Effector memory CD8-positive, alpha-beta T cell (primary cell): ENCODE results near the gene RALGAPA2.

Experiments
- ATAC-seq: fragments of 150-1000 bp; cut with Tn5 transposase; replicated peaks from 2 replicates; pipeline ENCODE4 v1.10.0; 2021; ENCODE audit warnings: mild to moderate bottlenecking, moderate library complexity
- DNase-seq, 3 experiments: peaks; one replicate each; pipeline ENCODE4 v3.0.0; 2021
- H3K27ac Mint-ChIP-seq, 2 donors: one replicate each; pipeline ENCODE4 v1.8.0; 2022; ENCODE audit warnings: mild to moderate bottlenecking in 2 of 2, mixed read lengths in 2 of 2, moderate library complexity in 2 of 2
- H3K27me3 Mint-ChIP-seq, 2 donors: one replicate each; pipeline ENCODE4 v1.8.0; 2022; ENCODE audit warnings: mixed read lengths in 2 of 2
- H3K36me3 Mint-ChIP-seq: one replicate; pipeline ENCODE4 v1.8.0; 2022; ENCODE audit warnings: mild to moderate bottlenecking, moderate library complexity, mixed read lengths; ENCODE audit not compliant: insufficient read depth
- H3K4me1 Mint-ChIP-seq, 2 donors: one replicate each; pipeline ENCODE4 v1.8.0; 2022; ENCODE audit warnings: low read depth in 2 of 2, mixed read lengths in 2 of 2
- H3K4me3 Mint-ChIP-seq, 2 donors: one replicate each; pipeline ENCODE4 v1.8.0; 2022; ENCODE audit warnings: mild to moderate bottlenecking in 2 of 2, mixed read lengths in 2 of 2, moderate library complexity in 2 of 2
- H3K9me3 Mint-ChIP-seq, 2 donors: one replicate each; pipeline ENCODE4 v1.8.0; 2022; ENCODE audit warnings: mixed read lengths in 2 of 2
- total RNA-seq, 9 experiments: gene quantifications; one replicate each; lab custom pipeline; 2026; lab: John Stamatoyannopoulos, UW

The RALGAPA2 gene
- 24.3 to 142 (median 55.8) reads per million in 9 experiments for total RNA-seq

DNA sequence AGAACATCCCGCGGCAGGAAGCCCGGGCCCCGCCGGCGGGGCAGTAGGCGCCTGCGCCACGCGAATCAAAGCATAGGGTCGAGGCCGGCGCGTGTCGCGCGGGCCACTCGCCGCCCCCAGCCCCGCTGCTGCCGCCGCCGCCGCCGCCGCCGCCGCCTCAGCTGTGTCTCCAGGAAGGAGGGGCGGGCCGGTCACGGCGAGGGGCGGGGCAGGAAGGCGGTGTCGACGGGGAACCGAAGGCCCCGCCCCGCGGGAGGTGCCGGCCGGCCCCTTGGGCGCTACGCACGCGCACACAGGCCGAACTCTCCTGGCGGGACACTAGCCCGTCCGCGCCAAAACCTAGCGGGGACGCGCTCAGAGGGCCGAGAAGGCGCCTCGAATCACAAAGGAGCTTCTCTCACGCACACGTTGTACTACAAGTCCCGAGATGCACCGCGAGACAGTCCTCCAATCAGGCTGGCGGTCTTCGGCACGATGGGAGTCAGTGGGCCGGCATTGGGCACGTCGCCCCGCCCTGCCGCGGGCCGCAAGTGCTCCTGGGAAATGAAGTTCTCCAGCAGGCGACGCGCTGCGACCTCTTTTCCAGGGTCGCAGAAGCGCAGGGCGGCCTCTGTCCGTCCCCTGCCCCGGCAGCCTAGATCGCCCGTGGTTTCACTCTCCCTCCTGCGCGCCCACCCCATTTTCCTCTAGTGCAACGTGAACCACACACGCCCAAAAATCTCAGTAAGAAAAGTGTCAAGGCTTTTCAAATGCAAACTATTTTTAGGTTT lies at the start of gene RALGAPA2:
TSS of gene RALGAPA2 (minus strand) at position 171 of the 770 bp plus-strand sequence. CDS start at position 7, 164 bp downstream.
- no peaks in the 10 kb centered on the region for H3K9me3 Mint-ChIP-seq
- H3K4me3 Mint-ChIP-seq, result peak within 1 kb of the TSS; percentile 91 to 96

DNA sequence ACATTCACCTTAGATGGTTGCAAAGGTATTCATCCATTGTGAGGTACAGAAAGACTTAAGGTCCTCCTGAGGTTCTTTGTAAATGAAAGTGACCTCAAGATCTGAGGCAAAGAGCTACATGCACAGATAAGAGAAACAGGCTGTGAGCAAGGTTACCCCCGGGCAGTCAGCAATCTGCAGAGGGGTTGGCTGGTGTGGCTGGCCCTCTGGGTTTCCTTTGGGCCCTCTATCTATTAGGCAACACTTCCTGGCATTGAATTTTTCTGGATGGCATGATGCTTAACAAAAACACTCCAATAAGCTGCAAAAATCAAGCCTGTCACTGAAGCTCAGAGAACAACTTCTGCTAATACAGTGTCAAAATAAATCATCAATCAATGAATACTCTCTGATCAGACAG lies 48.9 kb upstream of the RALGAPA2 start:
- Mint-ChIP-seq H3K27ac (no peak overlapping the region), H3K27me3 (peaks cover 42 to 53% of the 10 kb centered on the region in 2 donors), H3K4me1 (no peaks in the 10 kb centered on the region), H3K4me3 (no peak overlapping the region), H3K9me3 (no peaks in the 10 kb centered on the region), H3K36me3 (no peaks in the 10 kb centered on the region)
- DNase-seq (no peak), ATAC-seq (no peak)

More for the DNA sequence above, at the start of gene RALGAPA2:
- DNase-seq, result peak; percentile 90 to 94 (median 92)
- Mint-ChIP-seq H3K36me3 (no peaks in the 10 kb centered on the region), H3K4me1 (peaks cover 18 to 30% of the 10 kb centered on the region in 2 donors), H3K27ac (peak within 1 kb of the TSS; percentile 91 to 92), H3K27me3 (peaks cover 0 to 8% of the 10 kb centered on the region in 2 donors)
- peak; percentile 92 for ATAC-seq

DNA sequence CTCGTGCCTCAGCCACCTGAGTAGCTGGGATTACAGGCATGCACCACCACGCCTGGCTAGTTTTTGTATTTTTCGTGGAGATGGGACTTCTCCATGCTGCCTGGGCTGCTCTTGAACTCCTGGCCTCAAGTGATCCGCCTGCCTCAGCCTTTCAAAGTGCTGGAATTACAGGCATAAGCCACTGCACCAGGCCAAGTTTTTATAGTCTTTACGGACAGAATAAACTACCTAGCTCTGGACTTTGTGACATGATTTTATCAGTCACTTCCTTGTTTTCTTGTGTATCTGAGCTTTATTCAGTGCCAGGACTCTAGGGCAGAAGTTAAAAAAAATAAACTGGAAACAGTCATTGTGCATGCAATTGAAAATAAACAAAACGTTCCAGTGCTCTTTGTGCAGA lies 46.7 kb upstream of the RALGAPA2 start:
- Mint-ChIP-seq H3K4me1 (no peaks in the 10 kb centered on the region), H3K36me3 (no peaks in the 10 kb centered on the region), H3K27me3 (peaks cover 45 to 55% of the 10 kb centered on the region in 2 donors), H3K4me3 (no peak overlapping the region), H3K27ac (no peak overlapping the region), H3K9me3 (no peaks in the 10 kb centered on the region)
- ATAC-seq (no peak), DNase-seq (no peak)

DNA sequence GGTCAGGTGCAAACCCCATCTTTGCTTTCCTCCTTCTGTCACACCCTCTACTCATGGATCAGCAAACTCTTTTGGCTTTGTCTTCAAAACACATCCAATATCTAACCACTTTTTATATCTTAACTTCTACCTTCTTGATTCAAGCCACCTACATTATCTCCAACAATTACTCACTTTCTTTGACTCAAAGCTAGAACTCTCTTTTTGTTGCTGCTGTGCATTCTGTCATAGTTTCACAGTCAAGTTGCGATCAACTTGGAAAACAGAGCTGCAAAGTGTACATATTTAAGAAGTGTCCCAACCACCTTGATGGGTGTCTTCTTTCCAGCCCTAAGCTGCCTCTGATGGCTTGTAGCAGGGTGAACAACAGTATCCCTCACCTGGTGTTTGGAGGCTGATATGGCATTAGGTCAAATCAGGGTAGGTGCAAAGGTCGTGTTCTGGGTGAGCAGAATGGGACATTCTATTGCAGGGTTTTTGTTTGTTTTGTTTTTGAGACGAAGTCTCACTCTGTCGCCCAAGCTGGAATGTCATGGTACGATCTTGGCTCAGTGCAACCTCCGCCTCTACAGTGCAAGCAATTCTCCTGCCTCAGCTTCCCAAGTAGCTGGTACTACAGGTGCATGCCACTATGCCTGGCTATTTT lies 43.4 kb upstream of the RALGAPA2 start:
- H3K27me3 Mint-ChIP-seq, result peaks cover 44 to 50% of the 10 kb centered on the region in 2 donors
- H3K4me1 Mint-ChIP-seq, result no peaks in the 10 kb centered on the region
- no peak overlapping the region for H3K4me3 Mint-ChIP-seq
- DNase-seq, result no peak
- H3K27ac Mint-ChIP-seq, result no peak overlapping the region
- ATAC-seq, result no peak
- H3K36me3 Mint-ChIP-seq, result no peaks in the 10 kb centered on the region
- H3K9me3 Mint-ChIP-seq, result no peaks in the 10 kb centered on the region

DNA sequence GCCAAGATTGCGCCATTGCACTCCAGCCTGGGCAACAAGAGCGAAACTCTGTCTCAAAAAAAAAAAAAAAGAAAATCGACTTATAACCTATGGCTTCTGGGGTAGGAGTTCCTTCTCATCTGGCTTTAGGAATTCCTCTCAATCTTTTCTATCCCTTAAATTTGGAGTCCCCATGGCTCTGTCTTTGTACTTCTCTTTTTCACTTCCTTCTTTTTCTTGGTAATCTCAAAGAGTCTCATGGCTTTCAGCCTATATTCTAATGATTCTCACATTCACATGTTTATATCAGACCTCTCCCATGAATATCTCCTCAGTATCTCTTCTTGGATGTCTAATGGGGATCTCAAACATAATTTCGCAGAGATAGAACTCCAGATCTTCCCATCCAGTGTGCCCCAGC lies 42.8 kb upstream of the RALGAPA2 start:
- no peak overlapping the region for H3K4me3 Mint-ChIP-seq
- H3K36me3 Mint-ChIP-seq, result no peaks in the 10 kb centered on the region
- H3K4me1 Mint-ChIP-seq, result no peaks in the 10 kb centered on the region
- H3K27ac Mint-ChIP-seq, result no peak overlapping the region
- DNase-seq (no peak), ATAC-seq (no peak)
- peaks cover 41 to 47% of the 10 kb centered on the region in 2 donors for H3K27me3 Mint-ChIP-seq
- H3K9me3 Mint-ChIP-seq, result no peaks in the 10 kb centered on the region

DNA sequence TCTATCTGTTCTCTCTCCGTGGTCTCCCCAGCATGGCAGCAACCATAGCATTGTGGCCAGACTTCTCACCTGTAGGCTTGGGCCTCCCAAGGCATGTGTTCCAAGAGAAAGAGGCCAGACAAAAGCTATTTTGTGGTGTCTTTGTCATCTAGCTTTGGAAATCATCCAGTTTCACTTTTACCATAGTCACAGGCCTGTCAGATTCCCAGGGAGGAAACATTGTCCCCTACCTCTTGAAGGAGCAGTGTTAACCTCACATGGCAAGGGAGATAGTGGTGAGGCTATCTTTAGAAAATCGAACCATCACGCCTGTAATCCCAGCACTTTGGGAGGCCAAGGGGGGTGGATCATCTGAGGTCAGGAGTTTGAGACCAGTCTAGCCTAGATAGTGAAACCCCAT lies 42.3 kb upstream of the RALGAPA2 start:
- Mint-ChIP-seq H3K9me3 (no peaks in the 10 kb centered on the region), H3K27me3 (peaks cover 41 to 47% of the 10 kb centered on the region in 2 donors), H3K4me3 (no peak overlapping the region), H3K27ac (no peak overlapping the region), H3K4me1 (no peaks in the 10 kb centered on the region), H3K36me3 (no peaks in the 10 kb centered on the region)
- no peak for DNase-seq
- no peak for ATAC-seq

DNA sequence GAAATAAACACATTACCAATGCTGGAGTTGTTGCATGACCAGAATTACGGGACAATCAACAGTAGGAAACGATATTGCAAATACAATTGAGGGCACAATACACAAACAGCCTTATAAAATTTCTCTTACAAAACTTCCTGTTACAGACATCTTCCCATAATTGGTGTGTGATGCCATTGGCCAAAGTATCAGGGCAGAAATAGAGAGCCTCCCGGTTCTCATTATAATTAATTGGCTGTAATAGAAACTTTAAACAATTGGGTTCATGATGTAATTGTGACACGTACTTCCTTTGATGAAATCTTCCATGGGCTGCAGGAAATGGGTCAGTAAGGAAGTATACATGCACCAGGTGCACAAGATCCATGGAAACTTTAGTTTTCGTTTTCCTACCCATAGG lies 40.3 kb upstream of the RALGAPA2 start:
- Mint-ChIP-seq H3K36me3 (no peaks in the 10 kb centered on the region), H3K4me1 (no peaks in the 10 kb centered on the region), H3K9me3 (peaks cover 0 to 8% of the 10 kb centered on the region in 2 donors), H3K4me3 (no peak overlapping the region), H3K27ac (no peak overlapping the region), H3K27me3 (peaks cover 42 to 51% of the 10 kb centered on the region in 2 donors)
- no peak for DNase-seq
- ATAC-seq, result no peak

DNA sequence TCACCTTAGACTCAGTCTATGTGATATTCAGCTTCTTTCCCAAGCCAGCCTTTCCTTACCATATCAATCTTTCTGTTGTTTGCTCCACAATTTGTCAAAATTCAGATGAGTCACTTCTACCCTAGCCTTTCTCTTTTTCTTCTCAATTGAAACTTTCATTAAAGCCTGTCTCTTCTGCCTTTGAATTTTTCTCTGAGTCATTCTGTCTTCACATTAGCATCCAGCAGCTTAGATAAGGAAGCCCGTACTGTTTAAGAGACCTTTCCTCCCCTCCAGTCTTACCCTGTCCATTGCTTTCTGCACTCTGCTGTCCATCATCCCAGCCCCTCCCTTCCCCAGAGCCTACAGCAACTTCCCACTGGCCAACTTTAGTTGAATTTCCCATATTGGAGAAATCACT lies 34.9 kb upstream of the RALGAPA2 start:
- Mint-ChIP-seq H3K27ac (no peak overlapping the region), H3K9me3 (peaks cover 0 to 8% of the 10 kb centered on the region in 2 donors), H3K4me3 (no peak overlapping the region), H3K4me1 (no peaks in the 10 kb centered on the region), H3K36me3 (no peaks in the 10 kb centered on the region), H3K27me3 (peaks cover 37 to 47% of the 10 kb centered on the region in 2 donors)
- ATAC-seq (no peak), DNase-seq (no peak)

DNA sequence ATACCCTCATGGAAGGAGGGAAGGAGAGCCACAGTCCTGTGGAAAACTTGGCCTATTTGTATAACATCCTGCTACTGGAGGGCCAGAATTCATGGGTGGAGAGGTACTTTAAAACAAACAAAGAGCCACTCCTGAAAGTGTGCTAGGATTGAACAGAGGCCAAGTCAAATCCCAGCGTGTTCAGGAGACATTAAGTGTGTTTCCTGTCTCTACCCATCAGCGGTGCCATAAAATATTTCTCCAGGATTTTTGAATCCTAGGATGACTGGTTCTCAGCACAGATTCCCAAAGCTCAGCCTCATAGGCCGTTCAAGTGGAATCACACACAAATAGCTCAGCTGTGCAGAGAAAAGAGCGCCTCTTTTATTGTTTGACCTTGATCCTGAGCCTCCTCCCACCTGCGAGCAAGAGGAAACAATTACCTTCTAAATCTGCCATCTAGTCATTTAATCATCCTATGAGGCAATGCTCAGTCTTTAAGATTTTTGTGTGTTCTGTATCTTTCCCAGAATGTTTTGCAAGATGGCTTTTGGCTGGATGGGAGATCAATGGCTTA lies 31.8 kb upstream of the RALGAPA2 start:
- no peak overlapping the region for H3K4me3 Mint-ChIP-seq

DNA sequence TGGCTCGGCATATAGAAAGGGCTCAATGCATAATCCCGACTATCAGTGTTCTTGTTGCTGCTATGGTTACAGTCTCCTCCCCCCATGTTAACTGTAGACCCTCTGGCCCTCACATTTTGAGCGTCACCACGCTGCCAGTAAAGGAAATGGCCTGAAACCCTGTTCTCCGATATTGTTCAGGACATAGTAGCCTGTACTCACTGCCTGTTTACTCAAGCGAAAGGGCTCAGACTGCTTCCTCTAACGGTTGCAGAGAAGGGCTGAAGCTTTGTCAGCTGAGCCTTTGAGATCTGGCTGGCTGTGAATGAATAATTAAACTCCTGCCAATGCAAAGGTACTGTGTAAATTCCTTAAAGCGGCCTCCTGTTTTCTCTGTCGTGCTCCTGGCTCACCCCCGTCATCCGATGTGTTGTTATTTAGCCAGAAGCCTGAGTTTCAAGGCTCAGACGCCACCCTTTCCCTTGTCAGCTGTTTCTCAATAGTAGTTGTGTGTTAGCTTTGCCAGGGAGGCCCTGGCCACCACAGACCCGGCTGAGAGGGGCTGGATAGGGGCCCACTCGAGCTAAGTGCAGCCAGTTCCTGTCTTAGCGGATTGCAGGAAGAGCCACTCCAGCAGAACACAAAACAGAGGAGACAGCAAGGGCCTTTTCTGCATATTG lies 31.2 kb upstream of the RALGAPA2 start:
- Mint-ChIP-seq H3K9me3 (peaks cover 0 to 1% of the 10 kb centered on the region in 2 donors), H3K36me3 (no peaks in the 10 kb centered on the region), H3K27me3 (peaks cover 30 to 65% of the 10 kb centered on the region in 2 donors), H3K4me1 (no peaks in the 10 kb centered on the region), H3K4me3 (no peak overlapping the region), H3K27ac (no peak overlapping the region)
- no peak for DNase-seq
- ATAC-seq, result no peak

More for the DNA sequence above, 31.8 kb upstream of the RALGAPA2 start:
- no peaks in the 10 kb centered on the region for H3K4me1 Mint-ChIP-seq
- H3K9me3 Mint-ChIP-seq, result peaks cover 0 to 7% of the 10 kb centered on the region in 2 donors
- ATAC-seq (no peak), DNase-seq (no peak)
- H3K27me3 Mint-ChIP-seq, result peaks cover 35 to 65% of the 10 kb centered on the region in 2 donors
- H3K36me3 Mint-ChIP-seq, result no peaks in the 10 kb centered on the region
- no peak overlapping the region for H3K27ac Mint-ChIP-seq

DNA sequence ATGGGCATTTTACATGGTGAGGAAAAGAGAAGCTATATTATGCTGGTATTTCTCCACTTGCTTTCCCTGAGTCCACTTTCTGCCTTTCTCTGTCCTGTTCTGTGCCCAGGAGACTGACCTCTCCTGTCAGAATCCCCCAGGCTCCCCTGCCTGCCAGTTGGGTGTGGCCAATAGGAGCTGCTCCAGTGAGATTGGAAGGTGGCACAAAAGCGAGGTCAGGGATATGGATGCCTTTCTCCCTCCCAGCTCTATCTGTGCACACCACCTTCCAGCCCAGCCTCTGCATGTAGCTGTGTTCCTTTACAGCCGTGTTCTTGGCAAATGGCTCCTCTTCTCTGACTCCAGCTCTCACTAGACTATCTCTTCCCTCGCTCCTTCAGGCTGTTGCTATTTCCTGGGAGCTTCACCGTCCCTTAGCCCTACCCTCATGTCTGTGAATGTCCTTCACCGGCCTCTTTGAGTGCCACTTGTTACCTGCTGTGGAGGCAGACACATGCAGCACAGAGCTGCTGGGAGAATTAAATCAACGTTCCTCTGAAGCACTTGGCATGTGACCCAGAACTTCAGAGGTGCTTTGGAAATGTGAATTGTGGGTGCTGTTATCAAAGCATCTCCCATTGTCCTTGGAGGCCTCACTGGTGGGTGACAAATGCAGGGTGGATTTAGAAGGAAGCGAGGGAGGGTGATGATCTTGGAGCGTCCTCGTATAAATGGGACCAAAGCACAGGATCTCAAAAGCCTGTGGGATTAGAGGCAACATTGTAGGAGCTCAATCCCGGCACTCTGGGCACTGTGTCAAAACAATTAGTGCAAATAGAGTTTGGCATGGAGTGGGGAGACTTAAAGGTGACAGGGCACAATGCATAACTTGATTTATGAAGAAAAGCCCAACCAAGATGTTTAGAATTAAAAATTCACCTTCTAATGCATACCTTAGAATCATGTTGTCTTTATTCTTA lies 28.9 kb upstream of the RALGAPA2 start:
- no peak overlapping the region for H3K27ac Mint-ChIP-seq
- ATAC-seq, result no peak
- peaks cover 42 to 79% of the 10 kb centered on the region in 2 donors for H3K27me3 Mint-ChIP-seq

DNA sequence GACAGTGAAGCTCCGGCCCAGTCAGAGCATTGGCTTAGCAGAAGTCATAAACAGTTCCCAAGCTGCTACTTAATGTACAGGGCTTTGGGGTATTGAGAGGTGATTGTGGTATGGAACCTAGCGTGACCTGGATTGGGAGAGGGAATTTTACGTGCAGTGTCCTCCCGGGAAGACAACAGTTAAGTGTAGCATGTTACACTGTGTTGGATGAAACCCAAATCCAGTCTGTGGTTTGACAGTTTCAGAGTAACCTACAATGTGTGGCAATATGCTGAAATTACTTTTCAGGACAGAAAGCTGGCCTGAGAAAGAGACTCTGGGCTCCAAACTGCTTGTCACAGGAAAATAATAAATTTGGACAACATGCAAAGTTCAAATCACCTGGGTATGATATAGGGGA lies 28.1 kb upstream of the RALGAPA2 start:
- Mint-ChIP-seq H3K4me1 (peaks cover 3% of the 10 kb centered on the region in 2 donors), H3K9me3 (no peaks in the 10 kb centered on the region), H3K27me3 (peaks cover 43 to 80% of the 10 kb centered on the region in 2 donors), H3K4me3 (no peak overlapping the region), H3K27ac (no peak overlapping the region), H3K36me3 (peaks cover 3% of the 10 kb centered on the region)
- ATAC-seq (no peak), DNase-seq (no peak)

More for the DNA sequence above, 28.9 kb upstream of the RALGAPA2 start:
- DNase-seq, result no peak
- H3K9me3 Mint-ChIP-seq, result no peaks in the 10 kb centered on the region
- H3K4me1 Mint-ChIP-seq, result peaks cover 3% of the 10 kb centered on the region in 2 donors
- H3K36me3 Mint-ChIP-seq, result peaks cover 3% of the 10 kb centered on the region
- H3K4me3 Mint-ChIP-seq, result no peak overlapping the region
